SK-N-SH treated with all-trans-retinoic acid at 6 μM for 48 hours (cell line): ENCODE measurements around the gene GBP4.

Experiments used
- ATAC-seq: fragments of 200-7000 bp; cut with Tn5 transposase; 3 replicates; pipeline ENCODE4 v1.9.1; 2020; ENCODE audit warnings: mild to moderate bottlenecking, moderate library complexity
- ARNTL ChIP-seq: fragments of 450-650 bp; formaldehyde crosslinking; IDR thresholded peaks from 2 replicates; pipeline ENCODE4 v1.5.0; 2020; ENCODE audit warnings: low read depth, mild to moderate bottlenecking, moderate library complexity, borderline replicate concordance
- BACH2 ChIP-seq: fragments of 250-450 bp; sonication (Bioruptor Pico); IDR thresholded peaks from 2 replicates; pipeline ENCODE4 v1.9.0; 2021; ENCODE audit warnings: mild to moderate bottlenecking, borderline replicate concordance
- CSDC2 ChIP-seq: fragments of 250-450 bp; sonication (Bioruptor Pico); IDR thresholded peaks from 2 replicates; pipeline ENCODE4 v1.5.0; 2020; ENCODE audit warnings: mild to moderate bottlenecking, moderate library complexity
- CSRNP3 ChIP-seq: fragments of 250-450 bp; sonication (Bioruptor Pico); IDR thresholded peaks from 2 replicates; pipeline ENCODE4 v1.5.1; 2021; ENCODE audit warnings: mild to moderate bottlenecking, moderate library complexity
- ESRRG ChIP-seq: fragments of 250-450 bp; sonication (Bioruptor Pico); IDR thresholded peaks from 2 replicates; pipeline ENCODE4 v1.6.1; 2021; ENCODE audit warnings: mild to moderate bottlenecking
- GLIS3 ChIP-seq: fragments of 250-450 bp; sonication (Bioruptor Pico); IDR thresholded peaks from 2 replicates; pipeline ENCODE4 v1.5.0; 2020; ENCODE audit warnings: mild to moderate bottlenecking, moderate library complexity
- ISL1 ChIP-seq: fragments of 250-450 bp; sonication (Bioruptor Pico); IDR thresholded peaks from 2 replicates; pipeline ENCODE4 v2.1.2; 2022; ENCODE audit warnings: mild to moderate bottlenecking, moderate library complexity
- OSR1 ChIP-seq: fragments of 250-450 bp; sonication (Bioruptor Pico); IDR thresholded peaks from 2 replicates; pipeline ENCODE4 v1.8.0; 2022; ENCODE audit warnings: moderate library complexity, mild to moderate bottlenecking, inconsistent platforms
- POU6F1 ChIP-seq: fragments of 250-450 bp; sonication (Bioruptor Pico); IDR thresholded peaks from 2 replicates; pipeline ENCODE4 v1.8.0; 2021; ENCODE audit warnings: low read depth, mild to moderate bottlenecking, moderate library complexity, borderline replicate concordance
- PPARA ChIP-seq: fragments of 250-450 bp; sonication (Bioruptor Pico); IDR thresholded peaks from 2 replicates; pipeline ENCODE4 v1.5.0; 2020; ENCODE audit warnings: mild to moderate bottlenecking, borderline replicate concordance
- RARB ChIP-seq: fragments of 250-450 bp; sonication (Bioruptor Pico); IDR thresholded peaks from 2 replicates; pipeline ENCODE4 v1.8.0; 2021; ENCODE audit warnings: mild to moderate bottlenecking, moderate library complexity
- SNAI2 ChIP-seq: fragments of 250-450 bp; sonication (Bioruptor Pico); IDR thresholded peaks from 2 replicates; pipeline ENCODE4 v1.5.0; 2020; ENCODE audit warnings: mild to moderate bottlenecking, moderate library complexity
- TCF4 ChIP-seq: fragments of 250-450 bp; sonication (Bioruptor Pico); IDR thresholded peaks from 2 replicates; pipeline ENCODE4 v1.8.0; 2021; ENCODE audit warnings: mild to moderate bottlenecking, moderate library complexity, borderline replicate concordance
- TOX ChIP-seq: fragments of 250-450 bp; sonication (Bioruptor Pico); IDR thresholded peaks from 2 replicates; pipeline ENCODE4 v1.8.0; 2021; ENCODE audit warnings: mild to moderate bottlenecking, moderate library complexity, borderline replicate concordance
- ZC3H10 ChIP-seq: fragments of 250-450 bp; sonication (Bioruptor Pico); IDR thresholded peaks from 2 replicates; pipeline ENCODE4 v1.5.1; 2021; ENCODE audit warnings: mild to moderate bottlenecking, moderate library complexity
- ZFP3 ChIP-seq: fragments of 250-450 bp; sonication (Bioruptor Pico); IDR thresholded peaks from 2 replicates; pipeline ENCODE4 v1.5.0; 2020; ENCODE audit warnings: mild to moderate bottlenecking, moderate library complexity
- ZFP30 ChIP-seq: fragments of 450-650 bp; formaldehyde crosslinking; IDR thresholded peaks from 2 replicates; pipeline ENCODE4 v1.5.0; 2022; ENCODE audit warnings: mild to moderate bottlenecking, moderate library complexity
- ZNF565 ChIP-seq: fragments of 450-650 bp; formaldehyde crosslinking; conservative IDR thresholded peaks from 2 replicates; pipeline ENCODE4 v1.5.0; 2020; ENCODE audit warnings: low read depth, mild to moderate bottlenecking, moderate library complexity
- ZNF70 ChIP-seq: fragments of 450-650 bp; formaldehyde crosslinking; IDR thresholded peaks from 2 replicates; pipeline ENCODE4 v1.5.0; 2020; ENCODE audit warnings: mild to moderate bottlenecking, moderate library complexity
- ZNF8 ChIP-seq: fragments of 450-650 bp; formaldehyde crosslinking; IDR thresholded peaks from 2 replicates; pipeline ENCODE4 v1.5.0; 2020; ENCODE audit warnings: mild to moderate bottlenecking, moderate library complexity
- TF ChIP-seq, protein P1 (sequence below): fragments of 250-450 bp; sonication (Bioruptor Pico); IDR thresholded peaks from 2 replicates; pipeline ENCODE4 v1.5.0; 2020; ENCODE audit warnings: mild to moderate bottlenecking, moderate library complexity
- TF ChIP-seq, protein P2 (sequence below): fragments of 250-450 bp; sonication (Bioruptor Pico); IDR thresholded peaks from 2 replicates; pipeline ENCODE4 v1.5.1; 2020; ENCODE audit warnings: low read depth, mild to moderate bottlenecking, moderate library complexity

Gene GBP4

GRCh38 chr1:89213347-89213746 lies 14.6 kb upstream of the GBP4 start (continued):
- no peak for TF ChIP-seq ZFP3 (CRISPR knock-in tag)
- no peak for TF ChIP-seq ZNF565 (CRISPR knock-in tag)
- no peak for TF ChIP-seq ZFP30 (CRISPR knock-in tag)
- TF ChIP-seq GLIS3 (CRISPR knock-in tag): no peak
- no peak for TF ChIP-seq BACH2 (CRISPR knock-in tag)
- no peak for TF ChIP-seq POU6F1
- TF ChIP-seq PPARA: no peak

- ATAC-seq: no peak
- TF ChIP-seq TOX (CRISPR knock-in tag) (no peak), POU6F1 (no peak), PPARA (no peak), ZNF70 (CRISPR knock-in tag) (no peak), ZNF8 (CRISPR knock-in tag) (no peak), ZFP3 (CRISPR knock-in tag) (no peak), CSRNP3 (no peak)
- TF ChIP-seq, protein P1, sequence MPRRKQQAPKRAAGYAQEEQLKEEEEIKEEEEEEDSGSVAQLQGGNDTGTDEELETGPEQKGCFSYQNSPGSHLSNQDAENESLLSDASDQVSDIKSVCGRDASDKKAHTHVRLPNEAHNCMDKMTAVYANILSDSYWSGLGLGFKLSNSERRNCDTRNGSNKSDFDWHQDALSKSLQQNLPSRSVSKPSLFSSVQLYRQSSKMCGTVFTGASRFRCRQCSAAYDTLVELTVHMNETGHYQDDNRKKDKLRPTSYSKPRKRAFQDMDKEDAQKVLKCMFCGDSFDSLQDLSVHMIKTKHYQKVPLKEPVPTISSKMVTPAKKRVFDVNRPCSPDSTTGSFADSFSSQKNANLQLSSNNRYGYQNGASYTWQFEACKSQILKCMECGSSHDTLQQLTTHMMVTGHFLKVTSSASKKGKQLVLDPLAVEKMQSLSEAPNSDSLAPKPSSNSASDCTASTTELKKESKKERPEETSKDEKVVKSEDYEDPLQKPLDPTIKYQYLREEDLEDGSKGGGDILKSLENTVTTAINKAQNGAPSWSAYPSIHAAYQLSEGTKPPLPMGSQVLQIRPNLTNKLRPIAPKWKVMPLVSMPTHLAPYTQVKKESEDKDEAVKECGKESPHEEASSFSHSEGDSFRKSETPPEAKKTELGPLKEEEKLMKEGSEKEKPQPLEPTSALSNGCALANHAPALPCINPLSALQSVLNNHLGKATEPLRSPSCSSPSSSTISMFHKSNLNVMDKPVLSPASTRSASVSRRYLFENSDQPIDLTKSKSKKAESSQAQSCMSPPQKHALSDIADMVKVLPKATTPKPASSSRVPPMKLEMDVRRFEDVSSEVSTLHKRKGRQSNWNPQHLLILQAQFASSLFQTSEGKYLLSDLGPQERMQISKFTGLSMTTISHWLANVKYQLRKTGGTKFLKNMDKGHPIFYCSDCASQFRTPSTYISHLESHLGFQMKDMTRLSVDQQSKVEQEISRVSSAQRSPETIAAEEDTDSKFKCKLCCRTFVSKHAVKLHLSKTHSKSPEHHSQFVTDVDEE: no peak
- TF ChIP-seq, protein P2, sequence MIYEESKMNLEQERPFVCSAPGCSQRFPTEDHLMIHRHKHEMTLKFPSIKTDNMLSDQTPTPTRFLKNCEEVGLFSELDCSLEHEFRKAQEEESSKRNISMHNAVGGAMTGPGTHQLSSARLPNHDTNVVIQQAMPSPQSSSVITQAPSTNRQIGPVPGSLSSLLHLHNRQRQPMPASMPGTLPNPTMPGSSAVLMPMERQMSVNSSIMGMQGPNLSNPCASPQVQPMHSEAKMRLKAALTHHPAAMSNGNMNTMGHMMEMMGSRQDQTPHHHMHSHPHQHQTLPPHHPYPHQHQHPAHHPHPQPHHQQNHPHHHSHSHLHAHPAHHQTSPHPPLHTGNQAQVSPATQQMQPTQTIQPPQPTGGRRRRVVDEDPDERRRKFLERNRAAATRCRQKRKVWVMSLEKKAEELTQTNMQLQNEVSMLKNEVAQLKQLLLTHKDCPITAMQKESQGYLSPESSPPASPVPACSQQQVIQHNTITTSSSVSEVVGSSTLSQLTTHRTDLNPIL (CRISPR knock-in tag): no peak
Observed at GRCh38 chr1:89211035-89211634, 12.4 kb upstream of the GBP4 start.

GRCh38 chr1:89206373-89206772 lies 7.6 kb upstream of the GBP4 start:
- ATAC-seq: no peak
- TF ChIP-seq ZFP3 (CRISPR knock-in tag): no peak
- no peak for TF ChIP-seq ISL1 (CRISPR knock-in tag)
- no peak for TF ChIP-seq ZNF8 (CRISPR knock-in tag)
- TF ChIP-seq TCF4 (CRISPR knock-in tag): no peak
- TF ChIP-seq BACH2 (CRISPR knock-in tag): no peak
- TF ChIP-seq ARNTL (CRISPR knock-in tag): no peak
- TF ChIP-seq POU6F1: no peak
- no peak for TF ChIP-seq CSDC2
- TF ChIP-seq ZFP30 (CRISPR knock-in tag): no peak
- TF ChIP-seq ESRRG: no peak
- TF ChIP-seq ZC3H10: no peak
- no peak for TF ChIP-seq PPARA
- TF ChIP-seq ZNF70 (CRISPR knock-in tag): no peak
- no peak for TF ChIP-seq ZNF565 (CRISPR knock-in tag)
- TF ChIP-seq, protein P1: no peak
- TF ChIP-seq RARB: no peak
- no peak for TF ChIP-seq OSR1 (CRISPR knock-in tag)
- no peak for TF ChIP-seq SNAI2 (CRISPR knock-in tag)
